ENCODE data around the gene PDXK. TPM values are rescaled to one million over a fixed set of nuclear protein-coding genes. Genes with fewer than 3 reads are reported as not detected.

The PDXK gene
- total RNA-seq, 1 donor from 2014 or later = 56.9 TPM

DNA sequence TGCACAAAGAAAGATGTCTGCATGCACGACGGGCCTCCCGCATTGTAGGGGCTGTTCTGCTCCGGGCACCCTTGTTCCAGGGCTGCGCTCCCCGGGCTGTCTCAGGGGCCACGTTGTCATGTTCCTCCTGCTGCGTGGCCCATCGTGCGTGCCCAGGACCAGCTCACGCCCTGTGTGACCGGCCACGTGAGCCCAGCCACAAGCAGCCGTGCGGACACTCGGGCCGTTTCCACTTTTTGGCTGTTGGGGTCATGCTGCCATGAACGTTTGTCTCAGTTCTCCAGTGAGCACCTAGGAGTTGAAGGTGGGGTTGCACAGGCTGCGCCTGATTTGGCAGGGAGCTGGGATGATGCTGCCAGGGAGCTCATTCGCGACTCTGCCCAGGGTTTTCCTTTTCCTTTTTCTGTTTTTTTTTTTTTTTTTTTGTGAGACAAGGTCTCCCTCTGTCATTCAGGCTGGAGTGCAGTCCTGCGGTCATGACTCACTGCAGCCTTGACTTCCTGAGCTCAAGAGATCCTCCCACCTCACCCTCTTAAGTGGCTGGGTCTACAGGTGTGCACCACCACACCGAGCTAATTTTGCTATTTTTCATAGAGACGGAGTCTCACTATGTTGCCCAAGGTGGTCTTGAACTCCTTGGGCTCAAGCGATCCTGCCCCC lies 17.4 kb downstream of the PDXK start:
- DNase-seq (ENCODE audit: low spot score) = no peak
- intact Hi-C loops (cut with DNase I) = no loop called here

DNA sequence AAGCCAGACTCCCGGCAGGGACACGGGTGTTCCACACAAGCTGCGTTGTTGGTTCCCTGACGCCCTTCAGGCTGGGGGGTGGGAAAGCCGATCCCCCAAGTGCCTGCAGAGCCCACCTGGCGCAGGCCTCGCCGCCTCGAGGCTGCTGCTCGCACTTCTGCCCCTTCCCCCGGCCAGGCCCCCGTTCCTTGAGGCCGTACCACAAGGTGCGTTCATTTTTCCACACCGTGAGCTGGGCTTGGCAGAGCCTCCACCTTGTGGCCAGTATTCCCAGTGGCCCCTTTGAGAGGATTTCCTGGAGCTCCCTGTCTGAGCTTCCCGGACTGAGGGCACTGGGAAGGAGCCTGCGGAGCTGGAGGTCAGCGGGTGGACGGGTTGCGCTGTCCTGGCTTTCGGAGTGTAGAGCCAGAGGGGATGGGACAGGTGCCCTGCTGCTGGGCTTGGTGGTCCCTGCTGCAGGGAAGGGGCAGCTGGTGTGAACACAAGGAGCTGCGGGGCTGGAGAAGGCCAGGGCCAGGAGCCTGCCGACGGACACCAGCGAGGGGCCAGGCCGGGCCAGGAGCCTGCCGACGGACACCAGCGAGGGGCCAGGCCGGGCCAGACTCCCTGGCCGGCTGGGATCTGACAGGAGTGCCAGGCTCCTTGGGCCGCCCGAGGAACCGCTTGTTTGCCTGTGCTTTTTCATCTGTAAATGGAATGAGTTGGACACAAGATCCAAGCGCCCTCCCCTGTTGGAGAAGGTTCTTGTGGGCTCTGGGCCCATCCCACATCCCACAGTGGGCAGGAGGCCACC lies 18.4 kb downstream of the PDXK start:
- intact Hi-C loops (cut with DNase I) = no loop called here
- DNase-seq (ENCODE audit: low spot score) = no peak

DNA sequence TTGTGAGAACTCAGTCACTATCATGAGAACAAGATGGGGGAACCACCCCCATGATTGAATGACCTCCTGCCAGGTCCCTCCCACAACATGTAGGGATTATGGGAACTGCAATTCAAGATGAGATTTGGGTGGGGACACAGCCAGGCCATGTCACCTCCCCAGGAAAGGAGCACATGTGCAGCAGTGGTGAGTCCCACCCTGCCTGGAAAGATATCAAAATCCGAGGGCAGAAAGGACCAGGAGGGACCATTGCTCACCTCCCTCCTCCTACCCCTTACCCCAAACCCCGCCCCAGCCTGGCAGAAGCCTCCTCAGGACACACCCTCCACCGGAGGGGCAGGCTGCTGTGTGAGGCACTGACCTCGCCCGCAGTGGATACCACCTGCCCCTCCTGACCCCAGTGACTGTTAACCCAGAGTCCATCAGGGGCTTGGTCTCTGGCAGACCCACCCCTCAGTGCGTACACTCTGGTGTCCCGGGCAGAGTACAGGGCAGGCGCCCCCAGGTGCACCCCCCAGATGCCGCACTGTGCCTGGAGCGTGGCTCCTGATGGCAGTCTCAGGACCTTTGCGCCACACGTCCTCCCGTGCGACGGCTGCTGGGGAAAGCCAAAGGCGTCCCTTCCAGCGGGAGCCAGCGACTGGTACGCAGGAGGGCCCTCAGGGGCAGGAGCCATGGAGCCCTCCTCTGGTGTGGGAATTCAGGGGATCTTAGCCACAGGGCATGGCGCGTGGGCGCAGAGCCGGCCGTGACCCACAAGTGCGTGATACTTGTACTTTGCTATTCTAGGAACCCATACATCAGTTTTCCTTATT lies 20.9 kb downstream of the PDXK start:
- DNase-seq (ENCODE audit: low spot score) = no peak
- intact Hi-C loops (cut with DNase I) = no loop called here

DNA sequence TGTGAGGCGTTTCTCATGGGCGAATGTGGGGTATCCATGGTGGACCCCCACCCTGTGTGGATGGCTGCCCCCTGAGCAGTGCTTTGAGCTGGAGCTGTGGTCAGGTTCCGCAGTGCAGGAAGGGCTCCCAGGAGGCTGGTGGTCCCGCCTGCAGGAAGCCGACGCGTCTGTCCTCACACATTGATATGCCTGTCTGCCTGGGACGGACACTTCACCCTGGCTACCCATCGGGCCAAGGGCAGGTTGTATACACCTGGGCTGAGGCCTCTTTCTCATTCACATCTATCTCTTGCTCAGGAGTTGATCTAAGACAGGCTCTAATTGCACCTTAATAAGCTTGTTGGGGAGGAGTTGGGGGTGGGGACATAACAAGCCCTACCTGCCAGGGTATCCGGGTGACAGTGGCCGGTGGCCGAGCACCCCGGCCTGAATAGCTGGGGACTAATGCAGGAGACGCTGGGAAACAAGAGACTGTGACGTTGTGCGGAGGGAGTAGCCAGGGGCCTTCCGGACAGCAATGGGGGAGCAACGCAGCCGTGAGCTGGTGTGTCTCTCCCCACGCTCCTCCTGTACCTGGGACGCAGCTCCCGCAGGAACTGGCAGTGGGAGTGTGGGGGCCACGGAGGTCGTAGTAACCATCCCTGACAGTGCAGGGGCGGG lies 21.7 kb downstream of the PDXK start:
- intact Hi-C loops (cut with DNase I) = no loop called here
- no peak for DNase-seq (ENCODE audit: low spot score)

DNA sequence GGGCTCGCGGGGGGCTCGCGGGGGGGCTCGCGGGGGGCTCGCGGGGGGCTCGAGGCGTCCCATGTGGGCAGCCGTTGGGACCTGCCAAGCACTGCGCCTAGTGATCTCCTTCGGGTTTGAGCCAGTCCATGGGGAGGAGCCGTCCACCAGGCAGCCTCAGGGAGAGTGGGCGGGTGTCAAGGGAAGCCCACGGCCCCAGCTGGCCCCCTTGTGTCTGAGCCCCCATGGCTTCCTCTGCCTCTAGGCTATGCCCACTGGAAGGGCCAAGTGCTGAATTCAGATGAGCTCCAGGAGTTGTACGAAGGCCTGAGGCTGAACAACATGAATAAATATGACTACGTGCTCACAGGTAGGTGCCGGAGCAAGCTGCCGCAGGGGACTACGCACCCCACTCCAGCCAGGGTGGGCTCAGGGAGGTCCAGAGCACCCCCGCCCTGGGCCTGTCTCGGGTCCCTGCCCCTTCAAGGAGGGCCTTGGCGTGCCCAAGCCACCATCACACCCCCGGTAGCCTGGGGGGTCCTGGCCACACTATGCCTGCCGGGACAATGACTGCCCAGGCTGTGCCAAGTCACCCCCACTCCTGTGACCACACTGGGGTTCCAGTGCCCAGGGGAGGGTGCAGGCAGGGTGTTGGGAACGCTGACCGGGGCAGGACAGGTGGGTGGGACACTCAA lies 22.6 kb downstream of the PDXK start:
- intact Hi-C loops (cut with DNase I) = no loop called here
- DNase-seq (ENCODE audit: low spot score) = no peak

DNA sequence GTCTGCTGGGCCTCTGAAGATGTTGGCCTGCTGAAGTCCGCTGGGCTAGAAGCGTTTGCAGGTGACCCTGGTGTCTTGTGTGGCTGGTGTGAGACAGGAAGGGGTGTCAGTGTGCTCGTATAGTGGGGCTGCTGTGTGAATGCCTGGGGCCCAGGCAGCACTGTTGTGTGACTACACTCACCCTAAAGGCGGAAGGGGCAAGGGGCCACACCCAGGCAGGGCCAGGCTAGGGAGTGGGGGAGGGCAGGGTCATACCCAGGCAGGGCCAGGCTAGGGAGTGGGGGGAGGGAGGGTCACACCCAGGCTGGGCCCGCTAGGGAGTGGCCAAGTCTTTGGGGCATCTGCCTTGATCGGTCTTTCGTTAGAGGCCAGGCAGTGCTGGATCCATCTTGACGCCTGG lies 25.0 kb downstream of the PDXK start:
- intact Hi-C loops (cut with DNase I) = no loop called here
- no peak for DNase-seq (ENCODE audit: low spot score)

DNA sequence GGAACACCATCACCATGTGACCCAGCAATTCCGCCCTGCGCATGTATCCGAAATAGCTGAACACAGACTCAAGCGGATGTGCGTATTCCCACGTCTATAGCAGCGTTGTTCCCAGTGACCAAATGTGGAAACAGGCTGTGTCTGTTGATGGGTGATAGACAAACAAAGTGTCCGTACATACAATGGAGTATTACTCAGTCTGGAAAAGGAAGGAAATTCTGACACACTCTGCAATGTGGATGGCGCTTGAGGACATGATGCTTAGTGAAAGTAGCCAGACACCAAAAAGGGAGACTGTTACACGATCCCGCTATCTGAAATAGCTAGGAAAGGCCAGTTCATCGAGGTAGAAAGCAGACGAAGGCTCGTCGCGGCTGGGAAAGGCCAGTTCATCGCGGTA lies 25.8 kb downstream of the PDXK start:
- DNase-seq (ENCODE audit: low spot score) = no peak
- intact Hi-C loops (cut with DNase I) = no loop called here

DNA sequence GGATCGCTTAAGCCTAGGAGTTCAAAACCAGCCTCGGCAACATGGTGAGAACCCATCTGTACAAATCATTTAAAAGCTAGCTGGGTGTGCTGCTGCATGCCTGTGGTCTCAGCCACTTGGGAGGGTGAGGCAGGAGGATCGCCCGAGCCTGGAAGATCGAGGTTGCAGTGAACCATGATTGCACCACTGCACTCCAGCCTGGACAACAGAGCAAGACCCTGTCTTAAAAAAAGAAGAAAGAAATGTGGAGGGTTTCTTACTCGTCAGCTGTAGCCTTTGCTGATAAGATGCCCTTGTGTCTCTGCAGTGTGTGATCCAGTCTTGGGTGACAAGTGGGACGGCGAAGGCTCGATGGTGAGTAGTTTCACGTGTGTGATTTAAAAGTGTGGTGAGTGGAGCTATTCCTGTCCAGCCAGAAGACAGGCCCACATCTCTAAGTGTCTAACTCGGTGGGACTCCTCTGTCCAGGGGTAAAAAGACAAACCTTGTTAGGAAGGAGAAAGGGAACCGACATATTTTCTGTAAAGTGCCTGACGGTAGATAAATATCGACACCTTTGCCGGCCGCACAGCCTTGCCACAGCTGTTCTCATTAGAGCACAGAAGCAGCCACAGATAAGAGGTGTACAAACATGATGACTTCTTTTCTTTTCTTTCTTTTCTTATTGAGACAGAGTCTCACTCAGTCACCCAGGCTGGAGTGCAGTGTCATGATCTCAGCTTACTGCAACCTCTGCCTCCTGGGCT lies 27.0 kb downstream of the PDXK start:
- DNase-seq (ENCODE audit: low spot score) = no peak
- intact Hi-C loops (cut with DNase I) = no loop called here

DNA sequence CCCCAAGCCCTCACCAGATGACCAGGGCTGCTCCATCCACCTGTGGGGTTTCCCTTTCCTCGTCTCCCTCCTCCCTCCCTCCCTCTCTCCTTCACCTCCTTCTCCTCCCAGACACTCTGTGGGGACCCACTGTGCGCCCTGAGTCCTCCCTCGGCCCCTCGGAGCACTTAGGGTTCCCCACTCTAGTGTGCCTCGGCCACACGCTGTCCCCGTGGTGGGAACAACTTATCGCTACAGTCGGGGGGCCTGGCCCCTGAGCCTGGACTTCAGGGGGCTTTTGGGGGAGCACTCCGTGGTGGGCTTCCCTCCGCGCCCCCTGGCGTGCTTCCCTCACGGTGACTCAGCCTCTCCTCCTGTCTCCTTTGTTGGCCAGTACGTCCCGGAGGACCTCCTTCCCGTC lies 29.7 kb downstream of the PDXK start:
- DNase-seq (ENCODE audit: low spot score) = no peak
- intact Hi-C loops (cut with DNase I) = no loop called here

DNA sequence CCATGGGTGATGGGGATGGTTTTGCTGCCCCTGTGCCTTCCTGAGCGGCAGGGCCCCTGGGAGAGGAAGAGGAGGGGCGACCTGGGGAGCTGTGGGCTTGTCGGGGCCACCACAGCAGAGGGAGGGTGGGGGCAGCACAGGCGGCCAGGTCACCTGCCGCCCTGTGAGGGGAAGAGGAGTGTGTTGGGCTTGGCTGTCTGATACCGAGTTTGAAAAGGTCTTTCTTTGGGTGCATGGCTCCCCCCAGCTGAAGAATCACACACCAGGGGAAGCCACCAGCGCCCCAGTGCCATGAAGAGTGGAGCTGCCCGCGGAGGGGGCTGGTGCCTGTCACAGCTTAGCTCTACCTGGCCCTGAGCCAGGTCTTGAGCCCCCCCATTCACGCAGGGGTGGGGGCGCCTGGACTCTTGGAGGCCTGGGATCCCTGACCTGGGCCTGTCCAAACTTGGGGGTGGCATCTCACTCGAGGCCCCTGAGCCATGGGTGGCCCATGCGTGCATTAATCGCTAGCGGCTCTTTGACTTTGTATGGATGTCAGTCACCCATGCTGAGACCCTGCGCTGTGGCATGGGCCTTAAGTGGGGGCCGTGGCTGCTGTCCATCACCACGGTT lies 30.8 kb downstream of the PDXK start:
- no peak for DNase-seq (ENCODE audit: low spot score)
- intact Hi-C loops (cut with DNase I) = loop anchor here (5.0 kb wide), 1 partner anchor 57 kb away; no protein-coding TSS in a partner anchor

DNA sequence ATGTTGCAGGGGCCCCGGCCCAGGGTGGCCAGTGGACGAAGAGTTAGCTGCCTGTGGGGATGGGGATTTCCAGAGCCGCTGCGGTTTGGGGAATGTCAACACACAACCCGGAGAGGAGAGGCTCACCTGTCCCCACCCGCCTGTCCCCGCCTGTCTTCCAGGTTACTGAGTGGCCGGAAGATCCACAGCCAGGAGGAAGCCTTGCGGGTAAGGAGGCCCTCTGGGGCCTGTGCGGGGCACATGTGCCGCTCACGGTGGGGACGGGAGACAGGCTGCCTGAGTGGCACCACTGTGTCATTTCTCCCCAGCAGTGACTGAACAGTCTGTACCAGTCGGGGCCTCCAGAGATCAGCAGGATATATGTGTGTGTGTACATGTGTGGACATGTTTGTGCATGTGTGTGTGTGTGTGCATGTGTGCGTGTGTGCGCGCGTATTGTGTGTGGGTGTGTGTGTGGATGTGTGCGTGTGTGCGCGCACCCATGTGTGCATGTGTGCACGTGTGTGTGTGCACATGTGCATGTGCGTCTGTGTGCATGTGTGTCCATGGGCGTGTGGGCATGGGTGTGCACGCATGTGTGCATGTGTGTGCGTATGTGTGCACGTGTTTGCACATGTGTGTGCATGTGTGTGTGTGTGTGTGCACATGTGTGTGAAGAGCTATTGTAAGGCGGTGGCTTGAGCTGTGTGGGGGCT lies 31.6 kb downstream of the PDXK start:
- DNase-seq (ENCODE audit: low spot score) = no peak
- intact Hi-C loops (cut with DNase I) = loop anchor here (5.0 kb wide), 1 partner anchor 58 kb away; no protein-coding TSS in a partner anchor

DNA sequence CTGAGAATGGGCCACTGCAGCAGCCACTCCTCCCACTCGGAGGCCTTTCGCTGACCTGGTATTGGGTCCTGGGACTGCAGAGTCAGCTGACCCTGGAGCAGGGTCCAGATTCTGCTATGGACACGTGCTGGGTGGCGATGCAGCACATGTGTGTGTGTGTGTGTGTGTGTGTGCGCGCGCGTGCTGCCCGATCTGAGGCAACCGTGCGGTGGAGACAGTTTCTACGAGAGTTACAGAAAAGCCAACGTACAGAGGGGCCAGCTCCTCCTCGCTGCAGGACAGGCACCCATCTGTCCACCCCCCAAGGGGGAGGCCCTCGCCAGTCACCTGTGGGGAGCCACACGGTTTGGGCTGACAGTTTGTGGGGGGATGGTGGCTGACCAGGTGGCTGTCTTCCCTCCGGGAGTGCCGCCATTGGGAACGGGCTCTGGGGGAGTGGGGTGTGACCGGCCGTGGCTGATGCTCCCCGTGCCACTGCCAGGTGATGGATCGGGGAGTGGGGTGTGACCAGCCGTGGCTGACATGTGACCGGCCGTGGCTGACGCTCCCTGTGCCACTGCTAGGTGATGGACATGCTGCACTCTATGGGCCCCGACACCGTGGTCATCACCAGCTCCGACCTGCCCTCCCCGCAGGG lies 33.1 kb downstream of the PDXK start:
- DNase-seq (ENCODE audit: low spot score) = no peak
- intact Hi-C loops (cut with DNase I) = loop anchor here (5.0 kb wide), 1 partner anchor 60 kb away; no protein-coding TSS in a partner anchor

DNA sequence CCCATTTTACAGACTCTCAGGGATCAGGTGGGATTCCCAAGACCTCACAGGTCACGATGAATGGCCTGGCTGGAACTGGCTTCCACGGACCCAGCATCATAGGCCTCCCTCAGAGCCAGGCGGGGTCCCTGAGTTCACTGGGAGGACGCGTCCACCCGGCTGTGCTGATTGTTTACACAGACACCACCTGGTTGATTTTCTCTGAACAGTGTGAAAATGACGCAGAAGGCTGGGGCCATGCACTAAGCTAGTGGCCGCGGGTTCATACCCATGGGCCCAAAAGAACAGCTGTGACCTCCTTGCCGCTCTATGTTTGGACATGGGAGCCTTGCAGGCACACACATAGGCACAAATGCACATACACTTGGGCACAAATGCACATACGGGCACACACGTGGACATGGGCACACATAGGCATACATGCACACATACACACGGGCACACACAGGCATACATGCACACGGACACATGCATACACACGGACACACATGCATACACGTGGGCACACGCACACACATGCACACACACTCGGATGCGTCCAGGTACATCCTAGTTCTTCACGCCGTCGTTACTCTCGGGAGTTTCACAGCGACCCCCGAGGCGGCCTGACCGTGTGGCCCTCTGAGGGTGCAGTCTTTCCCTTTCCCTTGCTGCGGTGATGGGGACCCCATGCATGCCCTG lies 34.0 kb downstream of the PDXK start:
- intact Hi-C loops (cut with DNase I) = loop anchor here (5.0 kb wide), 1 partner anchor 61 kb away; no protein-coding TSS in a partner anchor

DNA sequence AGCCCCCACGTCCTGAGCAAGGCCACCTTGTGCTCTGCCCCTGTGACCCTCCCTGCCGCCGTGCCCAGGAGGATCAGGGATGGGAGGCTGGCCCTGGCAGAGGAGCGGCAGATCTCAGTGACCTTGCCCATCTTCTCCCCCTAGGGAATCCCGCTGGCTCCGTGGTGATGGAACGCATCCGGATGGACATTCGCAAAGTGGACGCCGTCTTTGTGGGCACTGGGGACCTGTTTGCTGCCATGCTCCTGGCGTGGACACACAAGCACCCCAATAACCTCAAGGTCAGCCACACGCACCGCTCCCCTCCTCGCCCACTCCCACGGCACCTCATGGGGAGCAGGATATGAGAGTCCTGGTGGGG lies 34.5 kb downstream of the PDXK start:
- intact Hi-C loops (cut with DNase I) = loop anchor here (5.0 kb wide), 1 partner anchor 61 kb away; no protein-coding TSS in a partner anchor
- DNase-seq (ENCODE audit: low spot score) = no peak

More for the DNA sequence above, 34.0 kb downstream of the PDXK start:
- no peak for DNase-seq (ENCODE audit: low spot score)

DNA sequence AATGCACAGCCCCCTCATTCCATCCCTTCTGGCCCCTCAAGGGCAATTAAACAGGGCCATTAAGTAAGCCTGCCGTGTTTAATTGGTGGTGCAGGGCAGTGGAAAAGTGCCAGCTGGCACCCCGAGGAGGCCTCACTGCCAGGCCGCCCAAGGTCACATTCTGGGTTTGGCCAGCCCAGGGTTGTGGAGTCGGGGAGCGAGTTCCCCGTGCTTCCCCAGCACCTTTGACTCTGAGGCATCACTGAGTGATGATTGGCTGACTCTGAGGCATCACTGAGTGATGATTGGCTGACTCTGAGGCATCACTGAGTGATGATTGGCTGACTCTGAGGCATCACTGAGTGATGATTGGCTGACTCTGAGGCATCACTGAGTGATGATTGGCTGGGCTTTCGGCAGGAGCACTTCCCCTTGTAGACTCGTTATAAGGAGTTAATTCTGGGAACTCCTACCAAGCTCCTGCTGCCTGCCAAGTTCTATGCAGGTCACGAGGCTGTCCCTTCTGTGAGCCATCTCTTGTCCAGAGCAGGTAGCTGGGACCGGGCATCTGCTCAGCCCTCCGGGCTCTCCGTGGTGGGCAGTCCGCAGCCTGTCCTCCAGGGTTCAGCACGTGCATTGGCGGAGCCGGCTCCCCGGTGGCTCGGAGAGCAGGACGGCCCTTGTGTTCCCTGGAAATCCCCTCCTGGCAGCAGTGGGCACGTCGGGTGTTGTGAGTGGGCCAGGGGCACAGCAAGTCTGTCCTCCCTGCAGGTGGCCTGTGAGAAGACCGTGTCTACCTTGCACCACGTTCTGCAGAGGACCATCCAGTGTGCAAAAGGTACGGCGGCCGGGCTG lies 36.2 kb downstream of the PDXK start:
- intact Hi-C loops (cut with DNase I) = loop anchor here (5.0 kb wide), 1 partner anchor 63 kb away; no protein-coding TSS in a partner anchor
- DNase-seq (ENCODE audit: low spot score) = no peak
